ENCODE measurements around the gene EIF3K.
"Not testable (repeated sequence)": the region's sequence is repeated elsewhere in the genome, so short reads cannot be mapped to it uniquely, and the experiment has no call there.

The EIF3K gene

GRCh38 chr19:38618590-38619360 lies at the start of gene EIF3K:
EIF3K (plus strand) TSS chr19:38619188; CDS start chr19:38619269, 81 bp downstream.
- peak; percentile 96 to 97 for DNase-seq (ENCODE audit: low read depth in 2 of 2)

- DNase-seq (ENCODE audit: low read depth in 2 of 2), result no peak
These were observed 49.5 kb upstream of the EIF3K start for GRCh38 chr19:38569368-38569983.

- DNase-seq (ENCODE audit: low read depth in 2 of 2), result no peak
These were observed 47.3 kb upstream of the EIF3K start for GRCh38 chr19:38571682-38572081.

GRCh38 chr19:38577826-38578225 lies 41.2 kb upstream of the EIF3K start:
- DNase-seq (ENCODE audit: low read depth in 2 of 2), result no peak

- not testable (repeated sequence) for DNase-seq (ENCODE audit: low read depth in 2 of 2)
These were observed 39.7 kb upstream of the EIF3K start for GRCh38 chr19:38579304-38579703.

GRCh38 chr19:38580080-38580479 lies 38.9 kb upstream of the EIF3K start:
- no peak for DNase-seq (ENCODE audit: low read depth in 2 of 2)

GRCh38 chr19:38583219-38583984 lies 35.6 kb upstream of the EIF3K start:
- DNase-seq (ENCODE audit: low read depth in 2 of 2), result no peak

GRCh38 chr19:38583985-38584305 lies 35.0 kb upstream of the EIF3K start:
- DNase-seq (ENCODE audit: low read depth in 2 of 2), result no peak

- no peak for DNase-seq (ENCODE audit: low read depth in 2 of 2)
These were observed 31.4 kb upstream of the EIF3K start for GRCh38 chr19:38587562-38587961.

- no peak for DNase-seq (ENCODE audit: low read depth in 2 of 2)
These were observed 30.9 kb upstream of the EIF3K start for GRCh38 chr19:38588041-38588440.

- no peak for DNase-seq (ENCODE audit: low read depth in 2 of 2)
These were observed 26.0 kb upstream of the EIF3K start for GRCh38 chr19:38592940-38593339.

GRCh38 chr19:38596057-38596981 lies 22.7 kb upstream of the EIF3K start:
- peak; percentile 32 to 43 for DNase-seq (ENCODE audit: low read depth in 2 of 2)

GRCh38 chr19:38597075-38597474 lies 21.9 kb upstream of the EIF3K start:
- DNase-seq (ENCODE audit: low read depth in 2 of 2), result no peak

GRCh38 chr19:38599722-38600121 lies 19.3 kb upstream of the EIF3K start:
- DNase-seq (ENCODE audit: low read depth in 2 of 2), result no peak

GRCh38 chr19:38602856-38603255 lies 16.1 kb upstream of the EIF3K start:
- DNase-seq (ENCODE audit: low read depth in 2 of 2), result not testable (repeated sequence)

GRCh38 chr19:38606131-38606530 lies 12.9 kb upstream of the EIF3K start:
- no peak for DNase-seq (ENCODE audit: low read depth in 2 of 2)

GRCh38 chr19:38614289-38614688 lies 4.7 kb upstream of the EIF3K start:
- DNase-seq (ENCODE audit: low read depth in 2 of 2), result no peak

- no peak for DNase-seq (ENCODE audit: low read depth in 2 of 2)
These were observed 3.9 kb upstream of the EIF3K start for GRCh38 chr19:38615007-38615581.

GRCh38 chr19:38616265-38616664 lies 2.7 kb upstream of the EIF3K start:
- DNase-seq (ENCODE audit: low read depth in 2 of 2), result no peak

GRCh38 chr19:38617283-38617763 lies 1.7 kb upstream of the EIF3K start:
- DNase-seq (ENCODE audit: low read depth in 2 of 2), result peak in 1 of 2 donors; percentile 5

Data from stimulated activated CD4-positive, alpha-beta T cell treated with anti-CD3 and anti-CD28 coated beads, Interleukin-4, amount 100 ng/mL, for 48 hours (primary cell).